Keratinocyte (primary cell): Measurements from ENCODE around the gene NRG3. TPM values are rescaled to one million over a fixed set of nuclear protein-coding genes. Genes with fewer than 3 reads are reported as not detected.

Source experiments
- DNase-seq: peaks from one replicate; pipeline ENCODE4 v3.0.0-alpha.2; 2011; ENCODE audit warnings: low read depth, missing footprints, low spot score
- FAIRE-seq: peaks from 2 replicates; lab custom pipeline; 2011; peaks lifted over from hg19 to GRCh38; lab: Jason Lieb, UNC
- H2AFZ ChIP-seq: 2 replicates; pipeline ENCODE4 v1.6.0; 2012; ENCODE audit warnings: low read length, control low read depth, inconsistent platforms; ENCODE audit not compliant: control insufficient read depth
- H3K27ac ChIP-seq: 2 replicates; pipeline ENCODE4 v1.5.1; 2011; ENCODE audit warnings: low read length; ENCODE audit not compliant: control insufficient read depth, insufficient read depth
- H3K27me3 ChIP-seq: 3 replicates; pipeline ENCODE4 v1.6.0; 2011; ENCODE audit warnings: low read length; ENCODE audit not compliant: control insufficient read depth, insufficient read depth; ENCODE audit errors: extremely low read depth
- H3K36me3 ChIP-seq, 2 experiments: 2 replicates in 1 of 2; 3 replicates in 1 of 2; pipeline ENCODE4 v1.5.1; 2011; ENCODE audit warnings: low read length in 2 of 2, mild to moderate bottlenecking in 1 of 2; ENCODE audit not compliant: control insufficient read depth in 2 of 2, insufficient read depth in 2 of 2; ENCODE audit errors: extremely low read depth in 1 of 2
- H3K4me1 ChIP-seq: 3 replicates; pipeline ENCODE4 v1.5.1; 2011; ENCODE audit warnings: low read length; ENCODE audit not compliant: control insufficient read depth, insufficient read depth; ENCODE audit errors: extremely low read depth
- H3K4me2 ChIP-seq: 3 replicates; pipeline ENCODE4 v1.6.0; 2011; ENCODE audit warnings: low read depth, low read length; ENCODE audit not compliant: control insufficient read depth, insufficient read depth; ENCODE audit errors: extremely low read depth
- H3K4me3 ChIP-seq, 3 experiments: fragments of 200-600 bp in 1 of 3; sonication (generic) in 1 of 3; 2 replicates in 2 of 3; 3 replicates in 1 of 3; pipeline ENCODE4 v1.5.1; 2011 to 2016; ENCODE audit warnings: low read length in 3 of 3, mild to moderate bottlenecking in 3 of 3, control low read depth in 2 of 3, inconsistent platforms in 1 of 3, low read depth in 1 of 3, mixed read lengths in 1 of 3, mixed run types in 1 of 3, moderate library complexity in 1 of 3; ENCODE audit not compliant: control insufficient read depth in 2 of 3, insufficient read depth in 2 of 3; ENCODE audit errors: extremely low read depth in 1 of 3
- H3K79me2 ChIP-seq: 2 replicates; pipeline ENCODE4 v1.6.0; 2012; ENCODE audit warnings: low read length; ENCODE audit not compliant: control insufficient read depth, insufficient read depth
- H3K9ac ChIP-seq: 3 replicates; pipeline ENCODE4 v1.6.0; 2011; ENCODE audit warnings: low read length; ENCODE audit not compliant: control insufficient read depth, insufficient read depth; ENCODE audit errors: extremely low read depth
- H3K9me1 ChIP-seq: 3 replicates; pipeline ENCODE4 v1.6.0; 2011; ENCODE audit warnings: low read length; ENCODE audit not compliant: control insufficient read depth, insufficient read depth; ENCODE audit errors: extremely low read depth
- H3K9me3 ChIP-seq: 2 replicates; pipeline ENCODE4 v1.5.1; 2012; ENCODE audit warnings: low read depth, low read length; ENCODE audit not compliant: control insufficient read depth
- H4K20me1 ChIP-seq: 3 replicates; pipeline ENCODE4 v1.6.0; 2011; ENCODE audit warnings: low read length; ENCODE audit not compliant: control insufficient read depth, insufficient read depth; ENCODE audit errors: extremely low read depth
- CTCF ChIP-seq, 3 experiments: IDR thresholded peaks in 1 of 3; conservative IDR thresholded peaks in 1 of 3; optimal IDR thresholded peaks in 1 of 3; 2 replicates in 2 of 3; 3 replicates in 1 of 3; pipeline versions ENCODE3 to v1.5.1; 2011; ENCODE audit warnings: low read length in 3 of 3, mild to moderate bottlenecking in 3 of 3, moderate library complexity in 2 of 3, control low read depth in 1 of 3, inconsistent platforms in 1 of 3; ENCODE audit not compliant: insufficient read depth in 2 of 3; ENCODE audit errors: extremely low read depth in 1 of 3
- EZH2 ChIP-seq: IDR thresholded peaks from one replicate; pipeline ENCODE4 v1.6.1; 2012; ENCODE audit warnings: inconsistent platforms, mild to moderate bottlenecking, low read length, moderate library complexity
- dilution Hi-C: fragments of 300-500 bp; cut with MboI; formaldehyde crosslinking; loops from one replicate; pipeline ENCODE4 v1.7.0; 2020; ENCODE audit warnings: low sequenced_read_pairs; ENCODE audit not compliant: extremely low pct_ligation_motif_present
- polyA plus RNA-seq, 5 experiments: library from polyadenylated mRNA; depleted of rRNA in 3 of 5; stranded (reverse) in 3 of 5; stranded (forward) in 1 of 5; unstranded in 1 of 5; fragments of >200 nt; gene quantifications; 1 replicate in 1 of 5; 2 replicates in 3 of 5; 3 replicates in 1 of 5; pipeline versions ENCODE4 v1.2.1 to v1.2.3, GENCODE V29; 2011 to 2012; ENCODE audit warnings: missing spikeins in 2 of 5, low read depth in 1 of 5, low replicate concordance in 1 of 5

The NRG3 gene
- polyA plus RNA-seq, 1 donor (not counting 4 experiments of a cell fraction or from before 2014, with no cell fraction given): not detected

GRCh38 chr10:82916941-82917340 lies 1041.9 kb downstream of the NRG3 start:
- Histone ChIP-seq H3K4me2 (no peak overlapping the region), H4K20me1 (no peaks in the 10 kb centered on the region), H3K9me1 (no peaks in the 10 kb centered on the region), H3K27me3 (no peaks in the 10 kb centered on the region), H3K79me2 (no peaks in the 10 kb centered on the region), H3K9ac (no peak overlapping the region), H3K9me3 (no peaks in the 10 kb centered on the region), H3K36me3 (no peaks in the 10 kb centered on the region), H2AFZ (no peak overlapping the region), H3K4me3 (no peak overlapping the region), H3K27ac (no peak overlapping the region), H3K4me1 (no peaks in the 10 kb centered on the region)
- dilution Hi-C loops: no loop called here
- TF ChIP-seq CTCF (optimal IDR thresholded peaks at IDR 0.05 in 1 of 3, IDR thresholded peaks at IDR 0.05 in 1 of 3, conservative IDR thresholded peaks at IDR 0.05 in 1 of 3; ENCODE audit: extremely low read depth in 1 of 3, insufficient read depth in 2 of 3, low read length in 3 of 3): no peak
- no peak for TF ChIP-seq EZH2
- FAIRE-seq: no peak
- no peak for DNase-seq

GRCh38 chr10:82918022-82918421 lies 1043.0 kb downstream of the NRG3 start:
- Histone ChIP-seq H3K4me1 (no peaks in the 10 kb centered on the region), H4K20me1 (no peaks in the 10 kb centered on the region), H3K9me3 (no peaks in the 10 kb centered on the region), H3K36me3 (no peaks in the 10 kb centered on the region), H3K79me2 (no peaks in the 10 kb centered on the region), H2AFZ (no peak overlapping the region), H3K27ac (no peak overlapping the region), H3K27me3 (no peaks in the 10 kb centered on the region), H3K9ac (no peak overlapping the region), H3K9me1 (no peaks in the 10 kb centered on the region), H3K4me3 (no peak overlapping the region), H3K4me2 (no peak overlapping the region)
- FAIRE-seq (no peak), DNase-seq (no peak)
- dilution Hi-C loops: no loop called here
- TF ChIP-seq EZH2: no peak
- TF ChIP-seq CTCF (optimal IDR thresholded peaks at IDR 0.05 in 1 of 3, IDR thresholded peaks at IDR 0.05 in 1 of 3, conservative IDR thresholded peaks at IDR 0.05 in 1 of 3; ENCODE audit: extremely low read depth in 1 of 3, insufficient read depth in 2 of 3, low read length in 3 of 3): no peak
